PC-3 (cell line): ENCODE results near the gene ITLN2. TPM values are rescaled to one million over a fixed set of nuclear protein-coding genes. Genes with fewer than 3 reads are reported as not detected.
A peak's percentile ranks its signal among the peaks of the same experiment; 100 is the strongest.

ENCODE experiments used
- ATAC-seq: fragments of 200-7000 bp; cut with Tn5 transposase; 2 replicates; pipeline ENCODE4 v1.9.1; 2020; ENCODE audit warnings: mild to moderate bottlenecking, moderate library complexity
- Bru-seq: library from RNA; stranded (reverse); fragments of 400-500 nt; gene quantifications from one replicate; lab custom pipeline; 2021; lab: Mats Ljungman, UMichigan
- BruChase-seq, 2 experiments: library from RNA; stranded (reverse); fragments of 400-500 nt; gene quantifications; one replicate each; lab custom pipeline; 2021; lab: Mats Ljungman, UMichigan
- BruUV-seq: library from RNA; stranded (reverse); fragments of 400-500 nt; replicated peaks from 2 replicates; lab custom pipeline; 2021; lab: Mats Ljungman, UMichigan
- CTCF ChIA-PET: fragments of 300-600 bp; sonication (Branson Sonifier 250); formaldehyde crosslinking; loops from one replicate; lab custom pipeline; 2022; ENCODE audit warnings: antibody characterized with exemption; lab: Charles Lee
- POLR2A ChIA-PET: fragments of 300-600 bp; sonication (Branson Sonifier 250); formaldehyde crosslinking; loops from one replicate; lab custom pipeline; 2022; ENCODE audit warnings: antibody characterized with exemption; ENCODE audit not compliant: unreplicated experiment; lab: Charles Lee
- DNase-seq: peaks from one replicate; pipeline ENCODE4 v3.0.0-alpha.2; 2015
- H2AFZ ChIP-seq: fragments of 300-600 bp; sonication (generic); 2 replicates; pipeline ENCODE4 v1.6.0; 2016; ENCODE audit warnings: antibody characterized with exemption, low read length
- H3F3A ChIP-seq: fragments of 300-600 bp; sonication (generic); one replicate; pipeline ENCODE4 v1.6.0; 2017; ENCODE audit warnings: antibody characterized with exemption, low read length, control low read depth, mild to moderate bottlenecking; ENCODE audit not compliant: unreplicated experiment
- H3K27ac ChIP-seq: fragments of 300-600 bp; sonication (generic); 2 replicates; pipeline ENCODE4 v1.5.1; 2016; ENCODE audit warnings: mild to moderate bottlenecking, low read length
- H3K27me3 ChIP-seq: fragments of 300-600 bp; sonication (generic); 2 replicates; pipeline ENCODE4 v1.6.1; 2016; ENCODE audit warnings: low read length, mixed read lengths
- H3K36me3 ChIP-seq: fragments of 300-600 bp; sonication (generic); 2 replicates; pipeline ENCODE4 v1.6.1; 2016; ENCODE audit warnings: low read depth, mixed run types, low read length, mixed read lengths
- H3K4me1 ChIP-seq: fragments of 300-600 bp; sonication (generic); 2 replicates; pipeline ENCODE4 v1.5.1; 2016; ENCODE audit warnings: low read length; ENCODE audit not compliant: insufficient read depth
- H3K4me2 ChIP-seq: fragments of 300-600 bp; sonication (generic); 2 replicates; pipeline ENCODE4 v1.6.0; 2016; ENCODE audit warnings: low read length
- H3K4me3 ChIP-seq: fragments of 300-600 bp; sonication (generic); 2 replicates; pipeline ENCODE4 v1.5.1; 2016; ENCODE audit warnings: mild to moderate bottlenecking, low read length, mixed read lengths
- H3K79me2 ChIP-seq: fragments of 300-600 bp; sonication (generic); 2 replicates; pipeline ENCODE4 v1.6.1; 2017; ENCODE audit warnings: low read length, mixed read lengths
- H3K9ac ChIP-seq: fragments of 300-600 bp; sonication (generic); 2 replicates; pipeline ENCODE4 v1.6.0; 2016; ENCODE audit warnings: mild to moderate bottlenecking, low read length
- H3K9me2 ChIP-seq: fragments of 300-600 bp; sonication (generic); replicated peaks from 2 replicates; pipeline ENCODE4 v1.6.1; 2016; ENCODE audit warnings: mixed run types, low read length, mixed read lengths
- H3K9me3 ChIP-seq: fragments of 300-600 bp; sonication (generic); 2 replicates; pipeline ENCODE4 v1.6.1; 2016; ENCODE audit warnings: low read length, mixed read lengths
- H4K20me1 ChIP-seq: fragments of 300-600 bp; sonication (generic); 2 replicates; pipeline ENCODE4 v1.6.1; 2016; ENCODE audit warnings: low read length, mixed read lengths
- EZH2 ChIP-seq: fragments of 300-600 bp; sonication (generic); IDR thresholded peaks from one replicate; pipeline ENCODE4 v1.6.1; 2017; ENCODE audit warnings: antibody characterized with exemption, mild to moderate bottlenecking, low read length; ENCODE audit not compliant: unreplicated experiment
- EZH2phosphoT487 ChIP-seq: fragments of 300-600 bp; sonication (generic); IDR thresholded peaks from 2 replicates; pipeline ENCODE4 v1.6.1; 2018; ENCODE audit warnings: mild to moderate bottlenecking, antibody characterized with exemption, low read length, borderline replicate concordance
- intact Hi-C: fragments of 100-400 bp; cut with micrococcal nuclease; formaldehyde crosslinking; loops from 2 replicates; pipeline ENCODE4 v1.9.0; 2023
- long read RNA-seq: library from polyadenylated mRNA; unstranded; transcript quantifications from one replicate; pipeline ENCODE4 v2.0.0, GENCODE V29; 2021; ENCODE audit not compliant: unreplicated experiment
- total RNA-seq: library from RNA; depleted of rRNA; stranded (reverse); fragments of >200 nt; gene quantifications from 2 replicates; pipeline ENCODE4 v1.2.3, GENCODE V29; 2014; rRNA removed
- TF ChIP-seq, protein P1 (sequence below): fragments of 300-600 bp; sonication (generic); conservative IDR thresholded peaks from 2 replicates; pipeline ENCODE4 v1.5.1; 2017; ENCODE audit warnings: antibody characterized with exemption, low read depth, mild to moderate bottlenecking, low read length

The ITLN2 gene
- total RNA-seq (not detected in 2 replicates), Bru-seq, nascent RNA (percentile 11 among the genes with signal in this experiment), BruChase-seq, experiment 1, labeled RNA remaining after a 6-hour chase (not detected), BruChase-seq, experiment 2, labeled RNA remaining after a 2-hour chase (percentile 10 among the genes with signal in this experiment)
- long read RNA-seq, result 0 reads

GRCh38 chr1:160954158-160955104 is at the start of gene ITLN2:
Gene ITLN2, minus strand, starts transcription at chr1:160954809. Its CDS starts 68 bp downstream, at chr1:160954741.
- no peak within 1 kb of the TSS for H3K27ac ChIP-seq

DNA sequence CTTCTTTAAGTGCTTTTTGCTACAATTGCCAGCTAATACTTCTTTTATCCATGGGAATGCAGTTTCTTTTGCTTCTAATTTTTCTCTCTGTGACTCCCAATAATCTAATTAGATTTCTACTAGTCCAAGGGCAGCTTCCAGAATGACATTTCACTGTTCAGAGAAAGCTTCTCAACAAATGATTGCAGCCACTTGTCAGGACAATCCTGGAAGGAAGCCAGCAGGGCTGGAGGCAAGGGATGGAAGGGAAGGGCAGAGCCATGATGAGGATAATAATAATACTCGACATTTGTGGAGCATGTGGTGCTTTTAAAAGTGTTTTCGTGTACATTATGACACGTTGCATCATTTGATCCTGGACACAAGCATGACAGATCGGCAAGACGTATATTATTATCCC is 46.9 kb upstream of the ITLN2 start:
- H4K20me1 ChIP-seq, result peaks cover 4% of the 10 kb centered on the region; the same call in 1 of the 2 replicates
- intact Hi-C loops, result no loop called here
- POLR2A ChIA-PET, result no interaction called here
- no peak overlapping the region for H3K9ac ChIP-seq
- H3F3A ChIP-seq, result peaks cover 6% of the 10 kb centered on the region
- H3K27me3 ChIP-seq, result no peaks in the 10 kb centered on the region
- H3K27ac ChIP-seq, result no peak overlapping the region
- BruUV-seq, result no TSS peak
- H3K4me2 ChIP-seq, result no peak overlapping the region
- TF ChIP-seq EZH2, result no peak
- TF ChIP-seq, protein P1, sequence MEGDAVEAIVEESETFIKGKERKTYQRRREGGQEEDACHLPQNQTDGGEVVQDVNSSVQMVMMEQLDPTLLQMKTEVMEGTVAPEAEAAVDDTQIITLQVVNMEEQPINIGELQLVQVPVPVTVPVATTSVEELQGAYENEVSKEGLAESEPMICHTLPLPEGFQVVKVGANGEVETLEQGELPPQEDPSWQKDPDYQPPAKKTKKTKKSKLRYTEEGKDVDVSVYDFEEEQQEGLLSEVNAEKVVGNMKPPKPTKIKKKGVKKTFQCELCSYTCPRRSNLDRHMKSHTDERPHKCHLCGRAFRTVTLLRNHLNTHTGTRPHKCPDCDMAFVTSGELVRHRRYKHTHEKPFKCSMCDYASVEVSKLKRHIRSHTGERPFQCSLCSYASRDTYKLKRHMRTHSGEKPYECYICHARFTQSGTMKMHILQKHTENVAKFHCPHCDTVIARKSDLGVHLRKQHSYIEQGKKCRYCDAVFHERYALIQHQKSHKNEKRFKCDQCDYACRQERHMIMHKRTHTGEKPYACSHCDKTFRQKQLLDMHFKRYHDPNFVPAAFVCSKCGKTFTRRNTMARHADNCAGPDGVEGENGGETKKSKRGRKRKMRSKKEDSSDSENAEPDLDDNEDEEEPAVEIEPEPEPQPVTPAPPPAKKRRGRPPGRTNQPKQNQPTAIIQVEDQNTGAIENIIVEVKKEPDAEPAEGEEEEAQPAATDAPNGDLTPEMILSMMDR, result no peak
- no peak for TF ChIP-seq EZH2phosphoT487
- H3K79me2 ChIP-seq, result peaks cover 33% of the 10 kb centered on the region
- no peak overlapping the region for H2AFZ ChIP-seq
- no peaks in the 10 kb centered on the region for H3K9me2 ChIP-seq
- DNase-seq (no peak), ATAC-seq (no peak)
- H3K4me1 ChIP-seq, result peaks cover 12% of the 10 kb centered on the region
- CTCF ChIA-PET, result no interaction called here
- H3K9me3 ChIP-seq, result no peaks in the 10 kb centered on the region
- no peak overlapping the region for H3K4me3 ChIP-seq
- H3K36me3 ChIP-seq, result peaks cover 43% of the 10 kb centered on the region

More at GRCh38 chr1:160954158-160955104, at the start of gene ITLN2:
- no peak within 1 kb of the TSS for H3K9ac ChIP-seq
- no peak within 1 kb of the TSS for H2AFZ ChIP-seq
- no peak within 1 kb of the TSS for H3K4me3 ChIP-seq
- no peaks in the 10 kb centered on the region for H4K20me1 ChIP-seq
- DNase-seq (peak; percentile 68), ATAC-seq (peak; percentile 63)
- intact Hi-C loops, result loop anchor here (1.0 kb wide), 1 partner anchor 279 kb away; no protein-coding TSS in a partner anchor
- H3K27me3 ChIP-seq, result no peaks in the 10 kb centered on the region
- no peaks in the 10 kb centered on the region for H3K79me2 ChIP-seq
- peaks cover 18% of the 10 kb centered on the region for H3K4me1 ChIP-seq
- BruUV-seq, result no TSS peak
- POLR2A ChIA-PET, result no interaction called here
- no peaks in the 10 kb centered on the region for H3K9me3 ChIP-seq
- TF ChIP-seq, protein P1, result peak; percentile 97
- TF ChIP-seq EZH2phosphoT487, result no peak
- H3K9me2 ChIP-seq, result no peaks in the 10 kb centered on the region
- H3F3A ChIP-seq, result no peaks in the 10 kb centered on the region
- H3K36me3 ChIP-seq, result no peaks in the 10 kb centered on the region
- H3K4me2 ChIP-seq, result no peak within 1 kb of the TSS
- CTCF ChIA-PET, result interaction anchor here (0.5 to 1.7 kb wide), 9 partner anchors 36 to 273 kb away, joined by 3 to 13 read pairs (median 3); no protein-coding TSS in a partner anchor
